Smooth muscle cell (in vitro differentiated cells): ENCODE results near the gene COL18A1. TPM values are rescaled to one million over a fixed set of nuclear protein-coding genes. Genes with fewer than 3 reads are reported as not detected.

Experiments used
- DNase-seq: peaks from one replicate; lab custom pipeline; 2025; ENCODE audit not compliant: unreplicated experiment; lab: John Stamatoyannopoulos, UW
- H2AFZ ChIP-seq: fragments of 200-600 bp; sonication (generic); 2 replicates; pipeline ENCODE4 v1.6.0; 2016; ENCODE audit warnings: antibody characterized with exemption, low read depth, mild to moderate bottlenecking
- H3F3A ChIP-seq: fragments of 200-600 bp; sonication (generic); 2 replicates; pipeline ENCODE4 v1.6.0; 2017; ENCODE audit warnings: antibody characterized with exemption, low read depth
- H3K27ac ChIP-seq: fragments of 200-600 bp; sonication (generic); 2 replicates; pipeline ENCODE4 v1.5.1; 2016; ENCODE audit warnings: low read depth, mild to moderate bottlenecking
- H3K27me3 ChIP-seq: fragments of 200-600 bp; sonication (generic); 2 replicates; pipeline ENCODE4 v1.6.1; 2016; ENCODE audit warnings: low read depth, mild to moderate bottlenecking
- H3K36me3 ChIP-seq: fragments of 200-600 bp; sonication (generic); 2 replicates; pipeline ENCODE4 v1.5.1; 2016; ENCODE audit warnings: low read depth
- H3K4me1 ChIP-seq: fragments of 200-600 bp; sonication (generic); 2 replicates; pipeline ENCODE4 v1.5.1; 2016; ENCODE audit warnings: low read depth
- H3K4me2 ChIP-seq: fragments of 200-600 bp; sonication (generic); 2 replicates; pipeline ENCODE4 v1.6.0; 2016; ENCODE audit warnings: mild to moderate bottlenecking
- H3K4me3 ChIP-seq: fragments of 200-600 bp; sonication (generic); 2 replicates; pipeline ENCODE4 v1.5.1; 2016; ENCODE audit warnings: mild to moderate bottlenecking
- H3K79me2 ChIP-seq: fragments of 200-600 bp; sonication (generic); 2 replicates; pipeline ENCODE4 v1.6.0; 2016; ENCODE audit warnings: low read depth, mild to moderate bottlenecking
- H3K9ac ChIP-seq: fragments of 200-600 bp; sonication (generic); 2 replicates; pipeline ENCODE4 v1.6.0; 2016; ENCODE audit warnings: low read depth
- H3K9me3 ChIP-seq: fragments of 200-600 bp; sonication (generic); replicated peaks from 2 replicates; pipeline ENCODE4 v1.5.1; 2016; ENCODE audit warnings: low read depth
- H4K20me1 ChIP-seq: fragments of 200-600 bp; sonication (generic); 2 replicates; pipeline ENCODE4 v1.6.0; 2016; ENCODE audit warnings: low read depth
- CTCF ChIP-seq: fragments of 200-600 bp; sonication (generic); IDR thresholded peaks from 2 replicates; pipeline ENCODE4 v1.5.1; 2017; ENCODE audit warnings: borderline replicate concordance, mild to moderate bottlenecking, antibody characterized with exemption; ENCODE audit not compliant: insufficient read depth, poor library complexity, severe bottlenecking
- WGBS: methylation state at CpG from one replicate; pipeline ENCODE4 v1.1.7; 2016; ENCODE audit warnings: low lambda C conversion rate; 5-methylcytosine and 5-hydroxymethylcytosine counted together
- polyA plus RNA-seq: library from polyadenylated mRNA; unstranded; fragments of >200 nt; fragmentation: Nextera tagmentation; extraction: Ambion mirVana; gene quantifications from 2 replicates; pipeline ENCODE4 v1.2.1, GENCODE V29; 2016
- total RNA-seq: library from RNA; depleted of rRNA; stranded (reverse); fragments of >200 nt; gene quantifications from 2 replicates; pipeline ENCODE4 v1.2.3, GENCODE V29; 2014

COL18A1 gene
- total and polyA plus RNA-seq, 2 experiments from 2014 or later: 192 to 485 TPM

GRCh38 chr21:45497846-45498645 is 93.1 kb downstream of the COL18A1 start:
- no peak overlapping the region for H3K27ac ChIP-seq
- no peak overlapping the region for H2AFZ ChIP-seq
- no peaks in the 10 kb centered on the region for H3K27me3 ChIP-seq
- H3K79me2 ChIP-seq: no peaks in the 10 kb centered on the region
- H3K9ac ChIP-seq: no peak overlapping the region
- no peak overlapping the region for H3K4me2 ChIP-seq
- H3K9me3 ChIP-seq: no peaks in the 10 kb centered on the region
- no peaks in the 10 kb centered on the region for H3K36me3 ChIP-seq
- TF ChIP-seq CTCF: no peak
- H3F3A ChIP-seq: no peaks in the 10 kb centered on the region
- 97% methylated on average over 37 of the region's 39 CpGs for WGBS
- H4K20me1 ChIP-seq: peaks cover 8% of the 10 kb centered on the region
- no peak overlapping the region for H3K4me3 ChIP-seq
- no peak for DNase-seq
- no peaks in the 10 kb centered on the region for H3K4me1 ChIP-seq

DNA sequence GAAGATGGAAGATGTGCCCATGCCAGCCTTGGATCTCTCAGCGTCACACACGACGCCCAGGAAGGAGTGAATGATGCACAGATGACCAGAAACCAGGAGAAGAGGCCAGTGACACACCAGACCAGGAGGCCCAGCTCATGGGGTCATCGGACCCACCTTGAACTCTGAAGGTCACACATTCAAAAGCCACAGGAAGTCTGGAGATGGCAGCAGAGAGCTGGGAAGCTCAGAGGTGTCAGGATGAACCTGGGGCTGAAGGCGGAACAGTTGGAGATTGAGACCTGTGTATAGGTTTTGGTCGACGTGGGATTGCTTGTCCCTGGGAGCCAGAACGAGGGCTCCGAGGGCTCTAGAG is 93.7 kb downstream of the COL18A1 start:
- no peak for TF ChIP-seq CTCF
- no peak overlapping the region for H3K4me2 ChIP-seq
- DNase-seq: no peak
- H3K9ac ChIP-seq: no peak overlapping the region
- no peaks in the 10 kb centered on the region for H3K79me2 ChIP-seq
- no peaks in the 10 kb centered on the region for H3K27me3 ChIP-seq
- no peaks in the 10 kb centered on the region for H3F3A ChIP-seq
- H2AFZ ChIP-seq: no peak overlapping the region
- H3K36me3 ChIP-seq: no peaks in the 10 kb centered on the region
- no peaks in the 10 kb centered on the region for H3K9me3 ChIP-seq
- peaks cover 8% of the 10 kb centered on the region for H4K20me1 ChIP-seq
- 93% methylated on average over 9 of the region's 9 CpGs for WGBS
- H3K4me1 ChIP-seq: no peaks in the 10 kb centered on the region
- no peak overlapping the region for H3K4me3 ChIP-seq
- H3K27ac ChIP-seq: no peak overlapping the region

- Histone ChIP-seq H3F3A (no peaks in the 10 kb centered on the region), H3K27me3 (no peaks in the 10 kb centered on the region), H3K4me3 (no peak overlapping the region), H3K9ac (no peak overlapping the region), H3K4me2 (no peak overlapping the region), H3K36me3 (no peaks in the 10 kb centered on the region), H3K79me2 (no peaks in the 10 kb centered on the region), H2AFZ (no peak overlapping the region), H3K4me1 (no peaks in the 10 kb centered on the region), H3K9me3 (no peaks in the 10 kb centered on the region), H3K27ac (no peak overlapping the region), H4K20me1 (peaks cover 8% of the 10 kb centered on the region)
- WGBS: 96% methylated on average over 23 of the region's 25 CpGs
- no peak for TF ChIP-seq CTCF
- DNase-seq: no peak
Measured at GRCh38 chr21:45499201-45499750, 94.3 kb downstream of the COL18A1 start.
